Stimulated activated CD4-positive, alpha-beta T cell treated with anti-CD3 and anti-CD28 coated beads, Interleukin-1b, Interleukin-23, amount 100 ng/mL, for 48 hours (primary cell): ENCODE data around the gene PTGDS.

ENCODE experiments used
- DNase-seq: peaks from one replicate; pipeline ENCODE4 v3.0.0-alpha.2; 2020

The PTGDS gene

GRCh38 chr9:136977223-136977622, at the start of gene PTGDS:
PTGDS (plus strand) TSS chr9:136977504; CDS start chr9:136977579, 75 bp downstream.
- no peak for DNase-seq

- no peak for DNase-seq
These were observed 48.7 kb upstream of the PTGDS start for GRCh38 chr9:136928591-136928990.

GRCh38 chr9:136930014-136930413, 47.3 kb upstream of the PTGDS start:
- DNase-seq: no peak

GRCh38 chr9:136931611-136932130, 45.6 kb upstream of the PTGDS start:
- DNase-seq: no peak

GRCh38 chr9:136934277-136934676, 43.0 kb upstream of the PTGDS start:
- DNase-seq: no peak

- DNase-seq: no peak
These were observed 41.7 kb upstream of the PTGDS start for GRCh38 chr9:136935651-136936050.

- DNase-seq: no peak
These were observed 40.6 kb upstream of the PTGDS start for GRCh38 chr9:136936645-136937170.

GRCh38 chr9:136937186-136938001, 39.9 kb upstream of the PTGDS start:
- DNase-seq: no peak

GRCh38 chr9:136939431-136939995, 37.8 kb upstream of the PTGDS start:
- DNase-seq: no peak

GRCh38 chr9:136939996-136940525, 37.2 kb upstream of the PTGDS start:
- no peak for DNase-seq

- no peak for DNase-seq
These were observed 36.6 kb upstream of the PTGDS start for GRCh38 chr9:136940526-136941230.

GRCh38 chr9:136941231-136942111, 35.8 kb upstream of the PTGDS start:
- DNase-seq: no peak

- no peak for DNase-seq
These were observed 35.0 kb upstream of the PTGDS start for GRCh38 chr9:136942112-136942880.

- DNase-seq: no peak
These were observed 34.4 kb upstream of the PTGDS start for GRCh38 chr9:136942881-136943230.

GRCh38 chr9:136943291-136944211, 33.8 kb upstream of the PTGDS start:
- DNase-seq: peak; percentile 37

- DNase-seq: no peak
These were observed 33.1 kb upstream of the PTGDS start for GRCh38 chr9:136944212-136944518.

GRCh38 chr9:136944519-136945332, 32.6 kb upstream of the PTGDS start, which contains the start of the genes C8G and FBXW5:
C8G (plus strand) TSS chr9:136945243; CDS start chr9:136945321, 78 bp downstream.
FBXW5 (minus strand) TSS chr9:136944738; CDS start chr9:136944083, 655 bp downstream.
- peak; percentile 93 for DNase-seq

- no peak for DNase-seq
These were observed 31.7 kb upstream of the PTGDS start for GRCh38 chr9:136945333-136946227.
